ENCODE measurements around the gene DOK5.

DNA sequence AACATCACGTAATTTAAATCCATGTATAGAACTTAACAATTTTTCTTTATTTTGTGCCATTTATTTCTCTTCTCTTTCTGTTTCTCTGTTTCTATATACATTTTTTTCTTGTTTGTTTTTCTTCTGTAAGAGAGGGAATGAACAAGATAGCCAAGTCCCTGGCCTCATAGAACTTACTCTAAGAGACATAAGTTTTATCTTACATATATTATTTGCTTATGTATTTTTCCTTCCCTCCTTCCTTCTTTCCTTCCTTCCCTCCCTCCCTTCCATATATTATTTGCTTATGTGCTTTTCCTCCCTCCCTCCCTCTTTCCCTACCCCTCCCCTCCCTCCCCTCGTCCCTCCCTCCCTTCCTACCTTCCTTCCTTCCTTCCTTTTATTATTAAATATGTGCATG is 13.0 kb downstream of the DOK5 start:
- TF ChIP-seq, protein P1, sequence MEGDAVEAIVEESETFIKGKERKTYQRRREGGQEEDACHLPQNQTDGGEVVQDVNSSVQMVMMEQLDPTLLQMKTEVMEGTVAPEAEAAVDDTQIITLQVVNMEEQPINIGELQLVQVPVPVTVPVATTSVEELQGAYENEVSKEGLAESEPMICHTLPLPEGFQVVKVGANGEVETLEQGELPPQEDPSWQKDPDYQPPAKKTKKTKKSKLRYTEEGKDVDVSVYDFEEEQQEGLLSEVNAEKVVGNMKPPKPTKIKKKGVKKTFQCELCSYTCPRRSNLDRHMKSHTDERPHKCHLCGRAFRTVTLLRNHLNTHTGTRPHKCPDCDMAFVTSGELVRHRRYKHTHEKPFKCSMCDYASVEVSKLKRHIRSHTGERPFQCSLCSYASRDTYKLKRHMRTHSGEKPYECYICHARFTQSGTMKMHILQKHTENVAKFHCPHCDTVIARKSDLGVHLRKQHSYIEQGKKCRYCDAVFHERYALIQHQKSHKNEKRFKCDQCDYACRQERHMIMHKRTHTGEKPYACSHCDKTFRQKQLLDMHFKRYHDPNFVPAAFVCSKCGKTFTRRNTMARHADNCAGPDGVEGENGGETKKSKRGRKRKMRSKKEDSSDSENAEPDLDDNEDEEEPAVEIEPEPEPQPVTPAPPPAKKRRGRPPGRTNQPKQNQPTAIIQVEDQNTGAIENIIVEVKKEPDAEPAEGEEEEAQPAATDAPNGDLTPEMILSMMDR (IDR thresholded peaks at IDR 0.05): no peak
- no peak for TF ChIP-seq POLR2A (IDR thresholded peaks at IDR 0.05)

Measured in uterus (tissue), 2 donors.